Measurements from ENCODE around the gene FAM117A.

FAM117A gene

GRCh38 chr17:49715216-49715615, 48.7 kb downstream of the FAM117A start:
- in situ Hi-C loops (cut with MboI; ENCODE audit: low sequenced_read_pairs): no loop called here

GRCh38 chr17:49708515-49709183, 55.3 kb downstream of the FAM117A start:
- in situ Hi-C loops (cut with MboI; ENCODE audit: low sequenced_read_pairs): loop anchor here (10.0 kb wide), 1 partner anchor 76 kb away; the partner anchor contains the start of gene KAT7

GRCh38 chr17:49707608-49708514, 56.1 kb downstream of the FAM117A start, which contains the start of gene SLC35B1:
TSS of gene SLC35B1 (minus strand) at chr17:49707964. CDS start at chr17:49707833, 131 bp downstream.
- in situ Hi-C loops (cut with MboI; ENCODE audit: low sequenced_read_pairs): loop anchor here (10.0 kb wide), 1 partner anchor 77 kb away; the partner anchor contains the start of gene KAT7

- in situ Hi-C loops (cut with MboI; ENCODE audit: low sequenced_read_pairs): loop anchor here (10.0 kb wide), 1 partner anchor 78 kb away; the partner anchor contains the start of gene KAT7
Measured at GRCh38 chr17:49707246-49707607, 56.7 kb downstream of the FAM117A start.

- in situ Hi-C loops (cut with MboI; ENCODE audit: low sequenced_read_pairs): loop anchor here (10.0 kb wide), 1 partner anchor 80 kb away; the partner anchor contains the start of gene KAT7
Measured at GRCh38 chr17:49705254-49705653, 58.7 kb downstream of the FAM117A start.

GRCh38 chr17:49703557-49704277, 60.2 kb downstream of the FAM117A start:
- in situ Hi-C loops (cut with MboI; ENCODE audit: low sequenced_read_pairs): loop anchor here (10.0 kb wide), 1 partner anchor 81 kb away; the partner anchor contains the start of gene KAT7

GRCh38 chr17:49700960-49701359, 63.0 kb downstream of the FAM117A start:
- in situ Hi-C loops (cut with MboI; ENCODE audit: low sequenced_read_pairs): loop anchor here (10.0 kb wide), 1 partner anchor 84 kb away; the partner anchor contains the start of gene KAT7

- in situ Hi-C loops (cut with MboI; ENCODE audit: low sequenced_read_pairs): loop anchor here (5.0 to 25.0 kb wide), 3 partner anchors 85 to 288 kb away; partner anchors contain the start of genes KAT7 and PHB1
Measured at GRCh38 chr17:49699966-49700575, 63.9 kb downstream of the FAM117A start.

- in situ Hi-C loops (cut with MboI; ENCODE audit: low sequenced_read_pairs): loop anchor here (5.0 to 25.0 kb wide), 2 partner anchors 126 to 286 kb away; partner anchors contain the start of gene PHB1
Measured at GRCh38 chr17:49698005-49698404, 65.9 kb downstream of the FAM117A start.

- in situ Hi-C loops (cut with MboI; ENCODE audit: low sequenced_read_pairs): loop anchor here (5.0 to 25.0 kb wide), 2 partner anchors 124 to 284 kb away; partner anchors contain the start of gene PHB1
Measured at GRCh38 chr17:49696233-49696761, 67.6 kb downstream of the FAM117A start.

- in situ Hi-C loops (cut with MboI; ENCODE audit: low sequenced_read_pairs): loop anchor here (5.0 to 25.0 kb wide), 2 partner anchors 123 to 283 kb away; partner anchors contain the start of gene PHB1
Measured at GRCh38 chr17:49695698-49696232, 68.2 kb downstream of the FAM117A start.

- in situ Hi-C loops (cut with MboI; ENCODE audit: low sequenced_read_pairs): loop anchor here (5.0 to 25.0 kb wide), 2 partner anchors 123 to 283 kb away; partner anchors contain the start of gene PHB1
Measured at GRCh38 chr17:49694847-49695697, 68.9 kb downstream of the FAM117A start.

GRCh38 chr17:49692751-49693150, 71.2 kb downstream of the FAM117A start:
- in situ Hi-C loops (cut with MboI; ENCODE audit: low sequenced_read_pairs): loop anchor here (25.0 kb wide), 1 partner anchor 280 kb away; the partner anchor contains the start of gene PHB1

GRCh38 chr17:49691677-49692191, 72.2 kb downstream of the FAM117A start:
- in situ Hi-C loops (cut with MboI; ENCODE audit: low sequenced_read_pairs): loop anchor here (25.0 kb wide), 1 partner anchor 279 kb away; the partner anchor contains the start of gene PHB1

- in situ Hi-C loops (cut with MboI; ENCODE audit: low sequenced_read_pairs): loop anchor here (25.0 kb wide), 1 partner anchor 279 kb away; the partner anchor contains the start of gene PHB1
Measured at GRCh38 chr17:49691086-49691676, 72.8 kb downstream of the FAM117A start.

GRCh38 chr17:49690256-49690655, 73.7 kb downstream of the FAM117A start:
- in situ Hi-C loops (cut with MboI; ENCODE audit: low sequenced_read_pairs): loop anchor here (25.0 kb wide), 1 partner anchor 278 kb away; the partner anchor contains the start of gene PHB1

- in situ Hi-C loops (cut with MboI; ENCODE audit: low sequenced_read_pairs): loop anchor here (25.0 kb wide), 1 partner anchor 277 kb away; the partner anchor contains the start of gene PHB1
Measured at GRCh38 chr17:49688848-49689247, 75.1 kb downstream of the FAM117A start.
